B cell (primary cell): ENCODE measurements around the gene FOXQ1.

Experiments
- EZH2 ChIP-seq: IDR thresholded peaks from 2 replicates; pipeline ENCODE4 v1.6.1; 2012; ENCODE audit warnings: borderline replicate concordance, low read depth, mild to moderate bottlenecking, moderate library complexity, low read length; ENCODE audit not compliant: insufficient read depth, poor library complexity, severe bottlenecking
- TF ChIP-seq, protein P1 (sequence below): fragments of 200-600 bp; IDR thresholded peaks from one replicate; pipeline ENCODE4 v1.8.0; 2022; ENCODE audit warnings: antibody characterized with exemption, mild to moderate bottlenecking

DNA sequence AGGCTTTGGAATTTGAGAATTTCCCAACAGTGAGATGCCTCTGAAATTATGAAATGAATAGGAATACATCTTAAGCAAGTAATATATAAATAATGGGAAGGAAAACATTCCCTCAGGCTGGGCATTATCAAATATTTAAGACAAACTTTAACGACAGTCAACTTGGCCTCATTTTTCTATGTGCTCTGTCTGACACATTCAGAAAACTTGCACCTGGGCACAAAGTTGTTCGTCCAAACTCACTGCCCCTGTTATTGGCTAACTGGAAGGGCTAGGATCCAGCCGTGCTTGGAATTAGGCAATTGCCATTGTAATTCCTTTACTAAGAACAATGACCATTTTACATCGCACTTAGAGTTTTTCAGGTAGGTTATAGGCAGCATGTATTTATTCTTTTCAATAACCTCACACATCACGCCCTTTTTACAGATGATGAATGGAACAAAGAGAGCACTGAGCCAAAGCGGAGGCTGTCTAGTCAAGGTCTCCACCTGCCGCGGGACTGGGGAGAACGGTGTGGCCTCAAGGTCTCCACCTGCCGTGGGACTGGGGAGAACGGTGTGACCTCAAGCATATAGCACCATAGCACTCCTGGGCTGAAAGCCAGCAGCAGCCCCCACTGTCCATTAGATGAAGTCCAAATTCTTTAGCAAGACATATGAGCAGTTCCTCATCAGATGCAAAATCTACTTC is 40.7 kb upstream of the FOXQ1 start:
- TF ChIP-seq, protein P1, sequence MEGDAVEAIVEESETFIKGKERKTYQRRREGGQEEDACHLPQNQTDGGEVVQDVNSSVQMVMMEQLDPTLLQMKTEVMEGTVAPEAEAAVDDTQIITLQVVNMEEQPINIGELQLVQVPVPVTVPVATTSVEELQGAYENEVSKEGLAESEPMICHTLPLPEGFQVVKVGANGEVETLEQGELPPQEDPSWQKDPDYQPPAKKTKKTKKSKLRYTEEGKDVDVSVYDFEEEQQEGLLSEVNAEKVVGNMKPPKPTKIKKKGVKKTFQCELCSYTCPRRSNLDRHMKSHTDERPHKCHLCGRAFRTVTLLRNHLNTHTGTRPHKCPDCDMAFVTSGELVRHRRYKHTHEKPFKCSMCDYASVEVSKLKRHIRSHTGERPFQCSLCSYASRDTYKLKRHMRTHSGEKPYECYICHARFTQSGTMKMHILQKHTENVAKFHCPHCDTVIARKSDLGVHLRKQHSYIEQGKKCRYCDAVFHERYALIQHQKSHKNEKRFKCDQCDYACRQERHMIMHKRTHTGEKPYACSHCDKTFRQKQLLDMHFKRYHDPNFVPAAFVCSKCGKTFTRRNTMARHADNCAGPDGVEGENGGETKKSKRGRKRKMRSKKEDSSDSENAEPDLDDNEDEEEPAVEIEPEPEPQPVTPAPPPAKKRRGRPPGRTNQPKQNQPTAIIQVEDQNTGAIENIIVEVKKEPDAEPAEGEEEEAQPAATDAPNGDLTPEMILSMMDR, result no peak
- no peak for TF ChIP-seq EZH2
